GM18508 (cell line): ENCODE measurements around the gene OR6V1.
A peak's percentile ranks its signal among the peaks of the same experiment; 100 is the strongest.

Experiments used
- ATAC-seq: cut with Tn5 transposase; IDR thresholded peaks from one replicate; pipeline ENCODE4 v1.9.1; 2021; ENCODE audit warnings: moderate number of reproducible peaks; ENCODE audit not compliant: insufficient read depth, unreplicated experiment

The OR6V1 gene, protein sequence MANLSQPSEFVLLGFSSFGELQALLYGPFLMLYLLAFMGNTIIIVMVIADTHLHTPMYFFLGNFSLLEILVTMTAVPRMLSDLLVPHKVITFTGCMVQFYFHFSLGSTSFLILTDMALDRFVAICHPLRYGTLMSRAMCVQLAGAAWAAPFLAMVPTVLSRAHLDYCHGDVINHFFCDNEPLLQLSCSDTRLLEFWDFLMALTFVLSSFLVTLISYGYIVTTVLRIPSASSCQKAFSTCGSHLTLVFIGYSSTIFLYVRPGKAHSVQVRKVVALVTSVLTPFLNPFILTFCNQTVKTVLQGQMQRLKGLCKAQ

DNA sequence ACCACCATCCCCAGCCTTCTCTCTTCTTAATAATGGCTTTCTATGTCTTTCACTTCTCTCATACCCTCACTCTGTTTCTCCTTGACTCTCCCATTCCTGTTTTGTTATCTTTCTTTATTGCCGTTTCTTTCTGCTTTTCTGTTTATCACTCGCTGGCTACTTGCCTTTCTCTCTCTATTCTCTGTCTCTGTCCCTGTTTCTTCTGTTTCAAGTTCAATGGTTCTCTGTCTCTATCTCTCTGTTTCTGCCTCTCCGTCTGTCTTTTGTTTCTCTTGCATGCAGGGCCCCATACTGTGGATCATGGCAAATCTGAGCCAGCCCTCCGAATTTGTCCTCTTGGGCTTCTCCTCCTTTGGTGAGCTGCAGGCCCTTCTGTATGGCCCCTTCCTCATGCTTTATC, at the start of gene OR6V1:
TSS of gene OR6V1 (plus strand) at position 301 of the 400 bp plus-strand sequence. CDS start at position 301, 0 bp downstream.
- ATAC-seq: no peak

DNA sequence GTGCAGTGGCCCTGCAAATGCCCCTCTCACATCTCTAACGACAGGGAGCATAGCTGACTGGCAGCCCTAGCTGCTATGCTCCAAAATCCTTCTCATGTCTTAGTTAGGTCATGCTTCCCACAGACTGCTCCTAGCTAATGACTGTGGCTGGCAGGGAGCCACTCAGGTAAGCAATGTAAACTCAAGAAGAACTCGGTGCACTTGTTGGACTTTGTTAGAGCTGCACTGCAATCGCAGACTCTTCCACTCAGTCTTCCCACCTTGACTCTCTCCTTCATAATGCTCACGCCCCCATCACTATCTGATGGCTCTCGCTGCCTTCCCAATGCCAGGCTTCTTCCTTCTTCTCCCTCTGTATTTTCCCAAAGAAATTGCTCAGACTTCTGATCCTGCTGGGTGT, 49.2 kb upstream of the OR6V1 start:
- no peak for ATAC-seq

DNA sequence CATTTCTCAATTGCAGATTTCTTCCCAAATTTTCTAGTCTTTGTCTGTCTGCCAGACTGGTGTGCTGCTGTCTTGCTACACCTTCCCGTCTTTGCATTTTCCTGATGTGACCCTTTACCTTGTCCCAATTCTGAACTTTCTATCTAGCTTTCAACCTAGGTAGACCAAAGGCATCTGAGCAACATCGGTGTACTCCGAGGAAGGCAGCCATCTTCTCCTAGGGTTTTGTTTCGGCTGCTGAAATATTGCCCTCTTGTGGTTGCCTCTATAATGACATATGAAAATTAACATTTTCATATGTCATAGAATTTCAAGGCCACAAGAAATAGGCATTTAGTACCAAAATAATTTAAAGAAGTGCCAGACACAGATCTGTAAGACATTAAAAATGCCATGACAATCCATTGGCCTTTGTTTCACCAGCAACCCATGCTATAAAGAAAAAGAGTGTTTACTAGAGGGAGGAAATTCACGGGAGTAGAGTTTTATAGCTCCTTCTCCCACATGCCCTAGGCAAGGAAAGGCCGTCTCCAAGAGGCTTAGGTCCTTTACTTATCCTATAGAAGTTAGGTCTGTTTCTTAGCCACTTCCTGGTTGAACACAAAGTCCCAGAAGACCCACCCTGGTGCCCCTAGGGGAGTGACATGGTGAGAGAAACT, 48.6 kb upstream of the OR6V1 start:
- ATAC-seq: peak; percentile 59

DNA sequence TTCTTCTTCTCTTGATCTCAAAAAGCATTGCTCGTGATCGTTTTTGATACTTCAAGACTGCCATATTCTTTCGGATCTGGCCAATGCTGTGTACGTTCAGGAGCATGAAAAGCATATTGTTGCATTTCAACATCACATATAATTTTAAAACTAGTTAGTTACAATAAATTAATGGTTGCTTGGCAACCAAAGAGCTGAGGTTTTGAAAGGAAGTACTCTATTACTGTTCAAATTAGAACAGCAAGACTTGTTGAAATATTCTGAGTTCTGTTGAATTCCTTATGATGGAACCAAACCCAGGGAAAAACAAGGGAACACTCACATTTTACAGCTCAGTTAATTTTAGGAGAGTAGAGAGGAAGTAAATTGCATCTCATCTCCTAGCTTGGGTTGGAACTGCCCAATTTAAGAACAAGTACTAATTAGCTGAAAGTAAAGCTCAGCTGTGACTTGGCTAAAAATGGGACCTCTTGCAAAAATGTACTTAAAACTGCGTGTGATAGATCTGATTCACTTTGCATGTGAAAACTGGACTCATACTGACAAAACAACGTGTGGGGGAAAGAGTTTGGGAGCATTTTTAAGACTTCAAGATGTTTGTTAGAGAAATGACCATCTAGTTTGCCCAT, 46.4 kb upstream of the OR6V1 start:
- no peak for ATAC-seq

DNA sequence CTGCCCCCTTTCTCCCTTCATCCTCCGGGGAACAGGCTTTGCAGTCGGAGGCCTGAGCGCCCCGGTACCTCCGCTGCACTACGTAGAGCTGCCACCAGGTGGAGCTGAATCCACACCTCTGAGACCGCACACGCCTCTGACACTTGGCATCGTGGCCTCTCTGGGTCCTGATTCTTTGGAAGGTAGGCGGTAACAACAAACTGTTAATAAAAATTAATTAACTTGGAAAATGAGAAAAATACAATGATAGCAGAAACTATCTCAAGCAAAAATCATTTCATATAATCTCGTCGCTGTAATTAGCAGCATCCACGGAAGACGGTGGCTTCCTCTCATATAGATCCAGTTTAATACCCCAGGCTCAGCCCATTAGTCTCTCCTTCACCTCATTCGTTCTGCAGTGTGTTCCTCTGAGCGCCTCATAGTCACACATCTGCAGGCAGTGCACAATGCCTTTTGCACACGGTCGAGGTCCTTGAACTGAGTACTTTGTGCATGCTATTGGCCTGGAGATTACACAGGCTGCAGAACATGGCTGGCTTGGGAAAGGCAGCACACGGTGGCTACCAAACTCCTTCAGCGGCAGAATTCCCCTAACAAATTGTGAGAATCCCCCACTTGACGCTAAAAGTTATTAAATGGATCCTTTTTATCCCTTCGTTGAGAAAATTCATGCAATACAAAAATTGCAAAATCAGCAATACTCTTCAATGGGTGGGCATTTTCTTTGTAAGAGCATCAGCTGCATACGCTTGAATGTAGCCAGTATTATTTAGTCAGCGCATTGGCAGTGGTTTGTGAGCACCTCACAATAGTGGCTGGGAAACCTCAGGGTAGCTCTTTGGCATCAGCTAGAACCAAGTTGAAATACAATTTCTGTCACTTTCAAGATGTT, 43.9 kb upstream of the OR6V1 start:
- ATAC-seq: no peak

DNA sequence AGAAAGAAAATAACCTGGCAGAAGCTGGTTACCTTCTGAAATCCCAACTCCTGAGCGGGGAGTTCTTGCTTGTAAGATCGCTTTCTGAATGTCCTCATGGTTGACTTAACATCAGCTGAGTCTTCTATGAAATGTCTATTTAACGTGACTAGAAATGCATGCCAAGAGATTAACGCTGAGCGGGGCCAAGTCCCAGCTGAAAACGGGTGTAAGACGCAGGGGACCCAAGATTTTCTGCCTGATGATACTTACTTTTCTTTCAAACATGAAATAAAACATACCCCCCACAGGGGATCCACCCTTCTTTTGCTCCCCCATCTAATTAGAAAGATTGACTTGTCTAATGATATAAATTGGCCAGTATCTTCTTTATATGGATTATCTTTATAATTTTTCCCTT, 40.1 kb upstream of the OR6V1 start:
- ATAC-seq: no peak

DNA sequence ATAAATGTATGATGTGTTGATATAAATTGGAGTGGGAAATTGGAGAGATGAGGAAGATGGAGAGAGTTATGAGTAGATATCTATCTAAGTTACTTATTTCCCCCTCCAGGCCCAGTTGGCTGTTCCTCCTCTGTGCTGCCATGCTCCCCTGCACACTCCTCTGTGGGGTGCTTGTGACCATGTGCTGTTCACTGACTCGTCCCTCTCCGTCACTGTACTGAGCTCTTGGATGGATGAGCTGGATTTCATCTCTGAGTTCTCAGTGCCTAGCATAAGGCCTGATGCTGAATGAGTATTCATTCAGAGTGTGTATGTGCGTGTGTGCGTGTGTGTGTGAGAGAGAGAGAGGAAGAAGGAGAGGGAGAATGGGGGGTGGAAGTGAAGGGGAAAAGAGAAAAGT, 39.7 kb upstream of the OR6V1 start:
- no peak for ATAC-seq

- no peak for ATAC-seq
These were observed 38.7 kb upstream of the OR6V1 start for GRCh38 chr7:143013473-143013872.

DNA sequence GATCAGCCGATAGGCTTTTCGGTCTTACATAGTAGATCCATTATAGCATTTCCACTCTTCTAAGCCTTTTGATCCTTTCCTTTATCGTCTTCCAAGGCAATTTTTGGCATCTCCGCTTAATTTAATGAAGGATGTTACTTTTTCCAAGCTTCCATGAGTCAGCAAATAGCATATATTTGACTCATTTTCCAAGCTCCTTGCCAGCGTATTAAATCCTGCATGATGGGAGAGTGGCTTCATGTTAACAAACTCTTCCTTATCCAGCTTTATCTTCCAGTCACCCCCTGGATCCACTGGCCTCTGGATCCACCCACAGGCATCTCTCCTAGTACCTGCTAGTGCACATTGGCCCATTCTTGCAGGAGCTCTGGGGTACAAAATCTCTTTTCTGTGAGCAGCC, 38.2 kb upstream of the OR6V1 start:
- ATAC-seq: no peak

GRCh38 chr7:143015084-143015483, 37.1 kb upstream of the OR6V1 start:
- peak; percentile 91 for ATAC-seq

GRCh38 chr7:143015926-143016490, 36.1 kb upstream of the OR6V1 start:
- ATAC-seq: no peak

DNA sequence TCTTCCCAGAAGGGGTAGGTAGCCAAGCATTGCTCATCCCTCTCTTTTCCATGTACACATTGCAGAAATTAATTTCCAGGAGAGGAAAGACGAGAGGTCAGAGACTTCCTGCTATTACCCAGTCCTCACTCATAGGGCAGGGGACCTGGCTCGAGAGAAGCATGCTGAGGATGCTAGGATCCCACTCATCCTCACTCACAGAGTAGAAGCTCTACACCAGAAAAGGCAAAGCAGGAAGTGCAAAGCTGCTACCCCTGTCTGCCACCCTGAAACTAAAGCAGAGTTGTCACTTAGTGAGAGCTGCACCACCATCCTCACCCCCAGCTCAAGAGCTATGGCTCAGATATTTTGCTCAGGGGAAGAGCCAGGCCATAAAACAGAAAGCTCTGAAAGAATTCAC, 35.1 kb upstream of the OR6V1 start:
- ATAC-seq: no peak

GRCh38 chr7:143018931-143019330, 33.2 kb upstream of the OR6V1 start:
- no peak for ATAC-seq

DNA sequence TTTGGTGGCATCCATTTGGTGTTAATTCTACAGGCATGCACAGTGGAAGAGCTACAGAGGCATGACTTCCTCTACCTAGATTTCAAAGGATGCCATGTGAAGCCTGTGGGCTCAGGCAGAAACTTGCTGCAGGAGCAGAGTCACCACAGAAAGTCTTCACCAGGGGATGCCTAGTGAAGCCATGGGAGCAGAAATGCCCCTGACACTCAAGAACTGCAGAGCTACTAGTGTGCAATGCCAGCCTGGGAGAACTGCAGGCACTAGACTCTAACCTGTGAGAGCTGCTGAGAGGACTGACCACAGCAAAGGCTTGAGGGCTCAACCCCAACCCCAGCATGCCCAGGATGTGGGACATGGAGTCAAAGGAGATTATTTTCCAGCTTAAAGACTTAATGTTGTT, 29.1 kb upstream of the OR6V1 start:
- ATAC-seq: no peak

- no peak for ATAC-seq
These were observed 26.8 kb upstream of the OR6V1 start for GRCh38 chr7:143025371-143025770.

DNA sequence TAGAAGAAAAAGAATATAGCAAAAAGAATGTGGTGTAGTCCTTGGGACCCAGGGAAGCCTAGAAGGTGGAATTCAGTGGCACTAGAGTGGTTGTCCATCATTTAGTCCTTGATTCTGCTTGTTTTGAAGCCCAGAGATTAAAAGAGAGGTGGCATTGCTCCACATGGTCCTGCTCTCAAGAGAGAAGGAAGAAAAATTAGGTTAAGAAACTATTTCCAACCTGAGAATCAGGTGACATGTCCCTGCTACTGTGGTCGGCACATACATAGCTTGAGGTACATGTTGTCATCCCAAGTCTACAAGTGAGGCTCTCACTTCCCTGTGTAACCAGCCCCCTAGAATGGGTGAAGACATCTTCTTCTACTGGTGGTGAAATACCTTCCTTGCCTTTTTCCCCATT, 25.1 kb upstream of the OR6V1 start, which contains the start of gene OR9A2:
TSS of gene OR9A2 (minus strand) at position 101 of the 400 bp plus-strand sequence. CDS start at position 101, 0 bp downstream.
- no peak for ATAC-seq

GRCh38 chr7:143027683-143028082, 24.5 kb upstream of the OR6V1 start:
- no peak for ATAC-seq

DNA sequence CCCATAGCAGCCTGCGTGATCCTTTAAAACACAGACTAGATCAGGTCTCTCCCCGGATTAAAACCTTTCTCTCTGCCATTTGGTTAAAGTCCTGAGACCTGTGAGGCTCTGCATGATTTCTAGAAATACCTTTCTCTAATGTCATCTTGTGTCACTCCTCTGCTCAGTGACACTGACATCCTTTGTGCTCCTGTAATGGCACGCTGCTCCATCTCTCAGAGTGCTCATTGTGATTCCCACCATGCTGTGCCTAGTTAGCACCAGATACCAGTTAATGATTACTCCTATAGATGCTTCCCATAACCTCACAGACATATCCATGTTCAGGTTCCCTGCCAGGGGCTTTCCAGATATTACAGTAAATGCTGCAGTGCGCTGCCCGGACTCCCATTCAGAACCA, 13.5 kb upstream of the OR6V1 start:
- no peak for ATAC-seq

GRCh38 chr7:143040209-143040715, 11.9 kb upstream of the OR6V1 start:
- ATAC-seq: no peak

- no peak for ATAC-seq
These were observed 10.8 kb upstream of the OR6V1 start for GRCh38 chr7:143041346-143041745.
